ENCODE data around the gene RTBDN.
"Not testable (repeated sequence)": the region's sequence is repeated elsewhere in the genome, so short reads cannot be mapped to it uniquely, and the experiment has no call there.

Gene RTBDN

DNA sequence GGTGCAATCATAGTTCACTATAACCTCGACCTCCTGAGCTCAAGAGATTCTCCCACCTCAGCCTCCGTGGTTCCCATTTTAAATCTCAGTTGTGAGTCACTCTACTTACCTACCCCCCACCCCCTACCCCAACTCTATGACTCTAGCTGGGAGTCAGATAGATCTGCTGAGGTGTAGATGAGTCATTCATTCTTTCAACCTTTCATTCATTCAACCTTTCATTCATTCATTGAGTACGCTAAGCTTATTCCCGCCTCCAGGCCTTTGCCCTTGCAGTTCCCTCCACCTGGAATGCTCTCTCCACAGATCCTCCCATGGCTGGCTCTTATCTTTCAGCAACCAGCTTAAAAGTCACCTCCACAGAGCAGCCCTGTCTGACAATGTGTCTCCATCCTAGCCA is 2.8 kb upstream of the RTBDN start:
- Histone ChIP-seq H3K79me2 (ENCODE audit: control insufficient read depth, insufficient read depth, low read length, unreplicated experiment) (no peaks in the 10 kb centered on the region), H2AFZ (ENCODE audit: low read length, unreplicated experiment) (no peak overlapping the region), H3K4me3 (ENCODE audit: low read depth, low read length) (no peak overlapping the region), H3K4me1 (ENCODE audit: control insufficient read depth, insufficient read depth, low read length, unreplicated experiment) (no peaks in the 10 kb centered on the region), H3K27me3 (ENCODE audit: insufficient read depth, low read length) (peaks cover 69% of the 10 kb centered on the region), H3K36me3 (ENCODE audit: insufficient read depth, low read length) (no peaks in the 10 kb centered on the region), H3K27ac (ENCODE audit: low read depth, low read length) (no peak overlapping the region)

DNA sequence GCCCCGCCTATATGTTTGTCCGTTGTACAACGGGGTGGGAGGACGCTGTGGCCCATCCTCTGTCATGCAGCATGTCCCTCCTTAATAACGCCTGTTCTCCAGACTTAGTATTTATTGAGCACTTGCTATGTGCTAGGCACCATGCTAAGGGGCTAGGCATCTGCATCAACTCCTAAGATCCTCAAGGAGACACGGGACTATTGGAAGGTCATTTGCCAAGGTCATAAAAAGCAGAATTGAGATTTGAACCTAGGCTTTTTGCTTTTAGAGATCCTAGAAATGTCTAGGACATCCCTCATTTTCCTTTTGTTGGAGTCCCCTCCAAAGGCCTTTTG is 2.1 kb upstream of the RTBDN start:
- Histone ChIP-seq H3K36me3 (ENCODE audit: insufficient read depth, low read length) (no peaks in the 10 kb centered on the region), H3K27ac (ENCODE audit: low read depth, low read length) (no peak overlapping the region), H2AFZ (ENCODE audit: low read length, unreplicated experiment) (no peak overlapping the region), H3K27me3 (ENCODE audit: insufficient read depth, low read length) (peaks cover 76% of the 10 kb centered on the region), H3K4me1 (ENCODE audit: control insufficient read depth, insufficient read depth, low read length, unreplicated experiment) (no peaks in the 10 kb centered on the region), H3K4me3 (ENCODE audit: low read depth, low read length) (no peak overlapping the region), H3K79me2 (ENCODE audit: control insufficient read depth, insufficient read depth, low read length, unreplicated experiment) (no peaks in the 10 kb centered on the region)

DNA sequence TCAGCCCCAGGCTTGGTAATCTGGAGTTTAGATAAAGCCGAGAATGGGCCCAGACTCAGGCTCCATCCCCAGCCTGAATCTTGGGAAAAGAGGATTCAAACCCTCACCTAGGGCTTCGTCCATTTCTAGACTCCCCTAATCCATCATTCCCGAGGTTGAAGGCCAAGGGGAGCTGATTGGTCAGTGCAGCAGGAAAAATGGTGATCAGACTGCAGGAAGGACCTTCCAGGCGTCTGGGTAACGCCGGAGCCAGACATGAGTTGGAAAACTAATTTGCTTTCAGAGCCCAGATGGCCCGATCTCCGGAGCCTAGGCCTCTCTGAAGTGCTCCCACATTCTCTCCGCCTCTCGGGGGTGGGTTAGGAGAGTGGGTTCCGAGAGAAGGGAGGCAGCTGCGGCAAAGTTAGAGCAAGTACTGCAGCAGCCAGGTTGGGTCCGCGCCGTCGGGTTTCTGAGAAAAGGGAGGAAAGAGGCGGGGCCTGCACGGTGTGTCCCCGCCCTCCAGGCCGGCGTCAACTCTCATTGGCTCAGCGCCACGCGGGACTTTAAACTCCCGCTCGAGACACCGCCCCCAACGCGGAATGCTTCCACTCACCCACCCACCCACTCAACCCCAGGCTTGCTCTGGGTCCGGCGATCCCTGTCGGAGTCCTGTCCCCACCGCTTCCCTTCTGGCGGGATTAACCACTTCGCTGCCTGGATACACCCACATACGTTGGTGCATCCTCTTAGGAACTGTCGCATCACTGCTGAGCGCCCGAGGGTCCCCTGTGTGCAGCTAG is 788 bp upstream of the RTBDN start:
- no peak overlapping the region for H2AFZ ChIP-seq (ENCODE audit: low read length, unreplicated experiment)
- no peaks in the 10 kb centered on the region for H3K36me3 ChIP-seq (ENCODE audit: insufficient read depth, low read length)
- H3K4me1 ChIP-seq (ENCODE audit: control insufficient read depth, insufficient read depth, low read length, unreplicated experiment): no peaks in the 10 kb centered on the region
- H3K27ac ChIP-seq (ENCODE audit: low read depth, low read length): no peak overlapping the region
- H3K27me3 ChIP-seq (ENCODE audit: insufficient read depth, low read length): peaks cover 74% of the 10 kb centered on the region
- H3K79me2 ChIP-seq (ENCODE audit: control insufficient read depth, insufficient read depth, low read length, unreplicated experiment): no peaks in the 10 kb centered on the region
- H3K4me3 ChIP-seq (ENCODE audit: low read depth, low read length): no peak overlapping the region

DNA sequence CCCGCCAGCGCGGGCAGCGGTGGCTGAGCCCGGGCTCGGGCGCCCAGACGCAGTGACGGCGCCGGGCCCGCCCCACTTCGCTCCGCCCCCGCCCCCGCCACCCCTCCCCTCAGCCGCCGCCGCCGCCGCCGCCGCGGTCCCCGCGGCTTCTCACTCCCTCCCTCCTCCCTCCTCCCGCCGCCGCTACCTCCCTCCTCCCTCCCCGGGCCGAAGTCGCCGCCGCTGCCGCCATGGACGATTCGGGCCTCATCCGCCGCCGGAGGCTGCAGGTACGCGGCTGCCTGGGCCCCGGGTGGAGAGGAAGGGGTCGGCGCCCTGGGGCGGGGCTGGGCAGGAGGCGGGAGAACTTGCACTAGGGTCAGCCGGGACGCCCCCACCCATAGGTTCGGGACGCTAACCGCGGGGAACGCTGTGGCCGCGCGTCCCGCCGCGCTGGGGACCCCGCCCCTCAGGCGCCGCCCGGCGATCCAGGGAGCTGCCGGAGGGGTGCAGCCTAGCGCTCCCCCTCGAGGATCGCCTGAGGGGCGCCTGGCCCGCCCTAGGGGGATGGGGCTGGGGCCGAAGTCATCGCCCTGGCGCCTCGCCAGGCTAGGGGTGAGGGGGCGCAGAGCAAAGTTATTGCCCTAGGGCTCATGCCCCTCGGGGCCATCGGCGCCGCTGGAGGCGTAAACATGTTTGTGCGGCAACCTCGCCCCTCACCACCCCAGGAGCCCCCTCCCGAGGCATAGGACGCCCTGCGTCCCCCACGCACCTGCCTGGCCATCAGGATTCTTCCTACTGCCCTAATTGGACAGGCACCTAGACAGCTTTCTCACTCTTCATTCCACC is 427 bp downstream of the RTBDN start:
- Histone ChIP-seq H3K27ac (ENCODE audit: low read depth, low read length) (no peak overlapping the region), H3K4me1 (ENCODE audit: control insufficient read depth, insufficient read depth, low read length, unreplicated experiment) (no peaks in the 10 kb centered on the region), H3K27me3 (ENCODE audit: insufficient read depth, low read length) (peaks cover 62% of the 10 kb centered on the region), H3K4me3 (ENCODE audit: low read depth, low read length) (peak overlapping the region; percentile 59), H3K79me2 (ENCODE audit: control insufficient read depth, insufficient read depth, low read length, unreplicated experiment) (no peaks in the 10 kb centered on the region), H3K36me3 (ENCODE audit: insufficient read depth, low read length) (no peaks in the 10 kb centered on the region), H2AFZ (ENCODE audit: low read length, unreplicated experiment) (no peak overlapping the region)

DNA sequence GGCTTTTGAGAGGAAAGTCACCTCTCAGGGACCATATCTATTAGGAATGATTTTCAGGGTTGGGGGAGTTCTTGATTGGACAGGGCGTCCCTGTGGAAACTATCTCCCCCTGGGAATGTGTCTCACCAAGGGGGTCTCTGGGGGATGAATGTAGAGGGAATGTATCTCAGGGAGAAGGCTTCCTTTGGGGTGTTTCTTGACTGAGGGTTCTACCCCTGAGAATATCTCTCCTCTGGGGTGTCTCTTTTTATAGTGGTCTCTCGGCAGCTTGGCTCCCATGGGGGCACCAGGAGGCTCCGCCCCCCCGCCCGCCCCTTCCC is 1.0 kb downstream of the RTBDN start:
- Histone ChIP-seq H2AFZ (ENCODE audit: low read length, unreplicated experiment) (no peak overlapping the region), H3K27ac (ENCODE audit: low read depth, low read length) (no peak overlapping the region), H3K27me3 (ENCODE audit: insufficient read depth, low read length) (peaks cover 56% of the 10 kb centered on the region), H3K36me3 (ENCODE audit: insufficient read depth, low read length) (no peaks in the 10 kb centered on the region), H3K79me2 (ENCODE audit: control insufficient read depth, insufficient read depth, low read length, unreplicated experiment) (no peaks in the 10 kb centered on the region), H3K4me3 (ENCODE audit: low read depth, low read length) (no peak overlapping the region), H3K4me1 (ENCODE audit: control insufficient read depth, insufficient read depth, low read length, unreplicated experiment) (no peaks in the 10 kb centered on the region)

DNA sequence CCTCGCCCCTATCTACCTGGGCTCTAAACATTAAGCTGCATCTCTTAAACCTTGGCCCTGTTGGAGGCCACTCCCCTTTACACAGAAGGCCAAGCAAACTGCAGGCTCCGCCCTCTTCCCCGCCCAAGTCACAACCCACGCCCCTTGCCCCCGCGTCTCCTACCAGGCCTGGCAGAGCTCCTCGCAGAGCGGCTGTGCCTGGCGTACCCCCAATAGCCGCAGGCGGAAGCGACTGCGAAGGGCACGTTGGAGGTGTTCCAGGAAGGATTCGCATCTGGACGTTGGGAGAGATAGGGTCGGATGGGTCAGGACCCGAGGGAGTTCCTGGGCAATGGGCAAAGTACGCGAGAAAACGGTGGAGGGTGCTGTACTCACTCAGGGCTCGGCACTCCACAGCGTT is 5.9 kb downstream of the RTBDN start:
- no peak overlapping the region for H3K4me3 ChIP-seq (ENCODE audit: low read depth, low read length)
- no peaks in the 10 kb centered on the region for H3K79me2 ChIP-seq (ENCODE audit: control insufficient read depth, insufficient read depth, low read length, unreplicated experiment)
- H3K27ac ChIP-seq (ENCODE audit: low read depth, low read length): no peak overlapping the region
- H3K4me1 ChIP-seq (ENCODE audit: control insufficient read depth, insufficient read depth, low read length, unreplicated experiment): no peaks in the 10 kb centered on the region
- H3K27me3 ChIP-seq (ENCODE audit: insufficient read depth, low read length): peaks cover 18% of the 10 kb centered on the region
- no peak overlapping the region for H2AFZ ChIP-seq (ENCODE audit: low read length, unreplicated experiment)
- no peaks in the 10 kb centered on the region for H3K36me3 ChIP-seq (ENCODE audit: insufficient read depth, low read length)

DNA sequence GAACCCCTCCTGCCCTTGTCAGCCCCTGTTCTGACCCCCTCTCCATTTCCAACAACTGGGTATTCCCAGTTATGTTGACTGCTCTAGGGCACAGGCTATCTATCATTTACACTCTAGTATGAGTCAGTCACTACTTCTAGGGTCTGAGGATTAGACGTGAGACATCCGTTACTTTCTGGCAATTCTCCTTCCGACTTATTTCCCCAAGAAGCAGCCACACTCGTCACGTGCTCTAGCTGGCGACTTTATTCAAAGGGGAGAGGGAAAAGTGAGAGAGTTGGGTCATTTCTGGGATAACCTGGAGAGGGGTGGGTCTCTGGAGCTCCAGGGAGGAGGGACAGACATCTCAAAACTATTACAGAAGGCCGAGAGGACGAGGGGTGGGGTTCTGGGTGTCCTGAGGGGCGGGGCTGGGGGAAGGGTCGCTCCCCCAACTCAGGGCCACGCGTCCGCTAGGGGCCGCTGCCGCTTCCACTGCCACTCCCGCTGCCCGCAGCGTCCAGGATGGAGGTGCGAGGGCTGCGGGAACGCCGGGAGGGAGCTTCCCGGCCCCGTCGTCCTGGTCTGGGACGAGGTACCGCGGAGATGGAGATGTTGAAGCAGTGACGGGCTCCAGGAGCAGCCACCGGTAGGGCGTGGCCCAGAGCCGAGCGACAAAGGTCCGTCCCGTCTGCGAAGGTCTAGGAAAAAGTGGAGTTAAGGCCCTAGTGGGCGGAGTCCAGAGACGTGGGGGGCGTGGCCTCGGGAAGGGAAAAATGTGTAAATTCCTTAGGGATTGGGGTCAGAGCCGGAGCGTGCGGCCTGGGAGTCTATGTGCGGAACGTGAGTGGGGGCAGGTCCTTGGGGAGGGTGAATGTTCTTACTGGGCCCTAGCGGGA is 8.9 kb downstream of the RTBDN start:
- Histone ChIP-seq H3K4me3 (ENCODE audit: low read depth, low read length) (peak overlapping the region; percentile 47; the same call in 1 of the 2 replicates), H2AFZ (ENCODE audit: low read length, unreplicated experiment) (no peak overlapping the region), H3K27ac (ENCODE audit: low read depth, low read length) (no peak overlapping the region)

DNA sequence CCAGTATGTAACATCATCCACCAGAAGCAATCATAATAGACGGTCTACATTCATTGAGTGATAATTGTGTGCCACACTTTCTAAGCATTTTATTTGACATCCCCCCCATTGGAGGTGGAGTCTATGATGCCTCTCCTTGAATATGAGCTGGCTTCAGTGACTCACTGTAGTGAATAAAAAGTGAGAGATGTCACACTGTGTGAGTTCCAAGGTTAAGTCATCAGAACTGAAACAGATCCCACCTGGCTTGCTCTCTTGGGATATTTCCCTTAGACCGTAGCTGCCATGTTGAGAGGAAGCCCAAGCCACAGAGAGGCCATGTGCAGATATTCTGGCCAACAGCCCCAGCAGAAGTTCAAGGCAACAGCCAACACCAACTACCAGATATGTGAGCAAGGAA is 12.6 kb downstream of the RTBDN start:
- Histone ChIP-seq H3K36me3 (ENCODE audit: insufficient read depth, low read length) (no peaks in the 10 kb centered on the region), H3K79me2 (ENCODE audit: control insufficient read depth, insufficient read depth, low read length, unreplicated experiment) (no peaks in the 10 kb centered on the region), H3K4me3 (ENCODE audit: low read depth, low read length) (no peak overlapping the region), H2AFZ (ENCODE audit: low read length, unreplicated experiment) (no peak overlapping the region), H3K27ac (ENCODE audit: low read depth, low read length) (no peak overlapping the region), H3K4me1 (ENCODE audit: control insufficient read depth, insufficient read depth, low read length, unreplicated experiment) (no peaks in the 10 kb centered on the region), H3K27me3 (ENCODE audit: insufficient read depth, low read length) (no peaks in the 10 kb centered on the region)

More for the DNA sequence above, 8.9 kb downstream of the RTBDN start:
- Histone ChIP-seq H3K36me3 (ENCODE audit: insufficient read depth, low read length) (no peaks in the 10 kb centered on the region), H3K79me2 (ENCODE audit: control insufficient read depth, insufficient read depth, low read length, unreplicated experiment) (no peaks in the 10 kb centered on the region), H3K4me1 (ENCODE audit: control insufficient read depth, insufficient read depth, low read length, unreplicated experiment) (no peaks in the 10 kb centered on the region), H3K27me3 (ENCODE audit: insufficient read depth, low read length) (no peaks in the 10 kb centered on the region)

DNA sequence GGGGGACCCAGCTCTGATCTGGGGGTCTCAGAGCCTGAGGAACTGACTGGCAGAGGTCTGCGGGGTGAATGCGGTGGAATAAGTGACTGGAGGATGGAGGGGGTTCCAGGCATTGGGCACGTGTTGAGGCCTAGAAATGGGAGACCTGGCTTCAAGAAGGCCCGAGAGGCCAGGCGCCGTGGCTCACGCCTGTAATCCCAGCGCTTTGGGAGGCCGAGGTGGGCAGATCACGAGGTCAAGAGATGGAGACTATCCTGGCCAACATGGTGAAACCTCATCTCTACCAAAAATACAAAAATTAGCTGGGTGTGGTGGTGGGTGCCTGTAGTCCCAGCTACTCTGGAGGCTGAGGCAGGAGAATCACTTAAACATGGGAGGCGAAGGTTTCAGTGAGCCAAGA is 16.6 kb downstream of the RTBDN start:
- H3K79me2 ChIP-seq (ENCODE audit: control insufficient read depth, insufficient read depth, low read length, unreplicated experiment); H3K4me3 ChIP-seq (ENCODE audit: low read depth, low read length); H3K27ac ChIP-seq (ENCODE audit: low read depth, low read length); H3K4me1 ChIP-seq (ENCODE audit: control insufficient read depth, insufficient read depth, low read length, unreplicated experiment); H3K27me3 ChIP-seq (ENCODE audit: insufficient read depth, low read length); H2AFZ ChIP-seq (ENCODE audit: low read length, unreplicated experiment); H3K36me3 ChIP-seq (ENCODE audit: insufficient read depth, low read length): not testable (repeated sequence)

DNA sequence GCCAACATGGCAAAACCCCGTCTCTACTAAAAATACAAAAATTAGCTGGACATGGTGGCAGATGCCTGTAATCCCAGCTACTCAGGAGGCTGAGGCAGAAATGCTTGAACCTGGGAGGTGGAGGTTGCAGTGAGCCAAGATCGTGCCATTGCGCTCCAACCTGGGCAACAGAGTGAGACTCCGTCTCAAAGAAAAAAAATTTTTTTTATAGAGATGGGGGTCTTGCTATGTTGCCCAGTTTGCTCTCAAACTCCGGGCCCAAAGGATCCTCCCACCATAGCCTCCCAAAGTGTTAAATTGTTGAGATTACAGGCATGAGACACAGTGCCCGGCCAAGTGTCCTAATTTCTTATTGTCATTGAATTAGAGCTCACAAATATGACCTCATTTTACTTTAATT is 17.2 kb downstream of the RTBDN start:
- H3K27me3 ChIP-seq (ENCODE audit: insufficient read depth, low read length); H3K79me2 ChIP-seq (ENCODE audit: control insufficient read depth, insufficient read depth, low read length, unreplicated experiment); H3K27ac ChIP-seq (ENCODE audit: low read depth, low read length); H2AFZ ChIP-seq (ENCODE audit: low read length, unreplicated experiment); H3K4me1 ChIP-seq (ENCODE audit: control insufficient read depth, insufficient read depth, low read length, unreplicated experiment); H3K36me3 ChIP-seq (ENCODE audit: insufficient read depth, low read length); H3K4me3 ChIP-seq (ENCODE audit: low read depth, low read length): not testable (repeated sequence)
